GM12878 (cell line): ENCODE measurements around the gene DPP4. TPM values are rescaled to one million over a fixed set of nuclear protein-coding genes. Genes with fewer than 3 reads are reported as not detected.

Experiments
- BRCA1 ChIP-seq: IDR thresholded peaks from 2 replicates; pipeline ENCODE4 v1.6.1; 2011; ENCODE audit warnings: low read depth, low read length, improper control_type of control experiment
- CBX5 ChIP-seq: sonication (generic); IDR thresholded peaks from 2 replicates; pipeline ENCODE4 v1.6.1; 2016; ENCODE audit warnings: low read depth, moderate library complexity, mild to moderate bottlenecking, inconsistent platforms
- DPF2 ChIP-seq: fragments of 450-650 bp; IDR thresholded peaks from 2 replicates; pipeline ENCODE4 v1.6.1; 2017; ENCODE audit warnings: mild to moderate bottlenecking
- EZH2 ChIP-seq: IDR thresholded peaks from 2 replicates; pipeline ENCODE4 v1.6.1; 2012; ENCODE audit warnings: low read depth, mild to moderate bottlenecking, control low read depth, inconsistent platforms, low read length, borderline replicate concordance; ENCODE audit not compliant: control insufficient read depth
- HDAC2 ChIP-seq: fragments of 200-600 bp; sonication (generic); IDR thresholded peaks from 2 replicates; pipeline ENCODE4 v1.6.1; 2017
- IRF4 ChIP-seq: IDR thresholded peaks from 2 replicates; pipeline ENCODE4 v1.6.1; 2011; ENCODE audit warnings: low read depth, low read length
- KDM1A ChIP-seq: fragments of 200-600 bp; sonication (generic); IDR thresholded peaks from 2 replicates; pipeline ENCODE4 v1.6.1; 2016; ENCODE audit warnings: borderline replicate concordance
- MEF2B ChIP-seq: fragments of 450-650 bp; IDR thresholded peaks from 2 replicates; pipeline ENCODE4 v1.6.1; 2018; ENCODE audit warnings: mild to moderate bottlenecking, moderate library complexity; ENCODE audit not compliant: partially characterized antibody, poor library complexity, severe bottlenecking
- NFYB ChIP-seq: IDR thresholded peaks from 2 replicates; pipeline ENCODE4 v1.6.1; 2011; ENCODE audit warnings: low read depth, mild to moderate bottlenecking, low read length, improper control_type of control experiment, moderate library complexity; ENCODE audit not compliant: insufficient read depth
- NR2C2 ChIP-seq: IDR thresholded peaks from 2 replicates; pipeline ENCODE4 v1.6.1; 2011; ENCODE audit warnings: borderline replicate concordance, low read depth; ENCODE audit not compliant: control insufficient read depth, insufficient read length
- SMC3 ChIP-seq: IDR thresholded peaks from 2 replicates; pipeline ENCODE4 v1.6.1; 2011; ENCODE audit warnings: low read length, improper control_type of control experiment, borderline replicate concordance
- SUPT20H ChIP-seq: IDR thresholded peaks from 2 replicates; pipeline ENCODE4 v1.6.1; 2011; ENCODE audit warnings: low read depth, mild to moderate bottlenecking, low read length, moderate library complexity, borderline replicate concordance; ENCODE audit not compliant: control insufficient read depth
- TAF1 ChIP-seq: IDR thresholded peaks from 2 replicates; pipeline ENCODE4 v1.6.1; 2011; ENCODE audit warnings: mild to moderate bottlenecking, low read depth, low read length, borderline replicate concordance
- TARDBP ChIP-seq: IDR thresholded peaks from 2 replicates; pipeline ENCODE4 v1.6.1; 2016; ENCODE audit warnings: borderline replicate concordance
- TCF3 ChIP-seq: IDR thresholded peaks from 2 replicates; pipeline ENCODE4 v1.6.1; 2012; ENCODE audit warnings: low read depth, mild to moderate bottlenecking, low read length, borderline replicate concordance; ENCODE audit not compliant: insufficient read depth
- polyA plus RNA-seq, 11 experiments: library from polyadenylated mRNA; depleted of rRNA in 4 of 11; unstranded in 6 of 11; stranded (reverse) in 5 of 11; fragments of >200 nt; fragmentation: Nextera tagmentation in 4 of 11; fragmentation: Illumina TruSeq in 1 of 11; extraction: Ambion mirVana in 4 of 11; extraction: Trizol in 1 of 11; gene quantifications; 1 replicate in 1 of 11; 2 replicates in 10 of 11; pipeline versions ENCODE4 v1.2.1 to v1.2.3, GENCODE V29; 2011 to 2016; ENCODE audit warnings: inconsistent platforms in 2 of 11, missing spikeins in 2 of 11, low read depth in 1 of 11
- total RNA-seq, 4 experiments: library from RNA; depleted of rRNA in 3 of 4; stranded (reverse); fragments of >200 nt in 3 of 4; fragmentation: Illumina TruSeq in 1 of 4; extraction: Trizol in 1 of 4; gene quantifications; 2 replicates each; pipeline versions ENCODE4 v1.2.1 to v1.2.3, GENCODE V29; 2013 to 2021
- TF ChIP-seq, protein P1 (sequence below): IDR thresholded peaks from 2 replicates; pipeline ENCODE4 v1.6.1; 2012; ENCODE audit warnings: low read depth, low read length, improper control_type of control experiment
- TF ChIP-seq, protein P2 (sequence below): fragments of 450-650 bp; IDR thresholded peaks from 2 replicates; pipeline ENCODE4 v1.6.1; 2017; ENCODE audit warnings: antibody characterized with exemption, mild to moderate bottlenecking, moderate library complexity
- TF ChIP-seq, protein P3 (sequence below): fragments of 450-650 bp; formaldehyde crosslinking; IDR thresholded peaks from 2 replicates; pipeline ENCODE4 v1.4.0; 2022; ENCODE audit warnings: mild to moderate bottlenecking, moderate library complexity
- TF ChIP-seq, protein P4 (sequence below): fragments of 450-650 bp; IDR thresholded peaks from 2 replicates; pipeline ENCODE4 v1.6.1; 2018; ENCODE audit warnings: mild to moderate bottlenecking, low read depth, moderate library complexity; ENCODE audit not compliant: partially characterized antibody

DPP4 gene
- total and polyA plus RNA-seq, 10 of the 15 experiments (the other 5 are each of a cell fraction or from before 2014, with no cell fraction given) = 4.1 to 11.4 (median 9.3) TPM

DNA sequence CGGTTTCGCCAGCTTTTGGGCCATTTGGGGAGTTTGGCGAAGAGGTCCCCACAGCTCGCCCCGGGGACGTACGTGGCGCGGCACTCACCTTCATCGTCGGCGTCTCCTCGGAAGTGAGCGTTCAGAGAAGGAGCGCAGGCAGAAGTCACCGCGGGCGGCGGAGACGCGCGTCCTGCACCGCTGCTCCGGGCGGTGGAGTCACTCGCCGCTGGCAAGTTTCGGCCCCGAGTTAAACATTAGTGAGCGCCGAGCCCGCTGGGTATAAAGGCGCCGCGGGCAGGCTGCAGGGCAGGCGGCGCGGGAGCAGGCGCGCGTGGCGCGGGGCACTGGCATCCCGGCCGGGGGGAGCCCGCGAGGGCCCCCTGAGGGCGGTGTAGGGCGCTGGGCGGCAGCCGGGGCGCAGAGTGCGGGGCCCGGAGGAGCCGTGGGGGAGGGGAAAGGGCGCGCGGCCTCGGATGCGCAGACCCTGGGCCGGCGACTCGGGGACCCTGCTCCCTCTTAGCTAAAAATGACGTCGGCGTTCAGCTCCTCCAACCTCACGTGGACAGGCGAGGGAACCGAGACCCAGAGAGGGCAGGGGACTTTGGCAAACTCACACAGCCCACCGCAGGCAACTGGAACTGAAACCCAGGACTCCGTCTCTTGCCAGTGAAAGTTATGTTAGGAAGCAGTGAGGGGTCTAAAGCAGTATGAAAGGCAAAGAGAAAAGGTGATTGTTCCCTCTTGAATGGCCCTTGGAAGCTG lies at the start of gene DPP4 (continued):
- TF ChIP-seq NR2C2 (no peak), KDM1A (no peak), HDAC2 (peak; percentile 76; the same call in 1 of the 2 replicates), SUPT20H (no peak), EZH2 (no peak), CBX5 (0 out of 2 replicates have a peak, but pooled peaks have one; percentile 18), IRF4 (0 out of 2 replicates have a peak, but pooled peaks have one; percentile 55), SMC3 (no peak), DPF2 (peak; percentile 95), MEF2B (peak; percentile 46), TAF1 (no peak), BRCA1 (no peak), TCF3 (no peak), TARDBP (no peak), NFYB (no peak)
- TF ChIP-seq, protein P1, sequence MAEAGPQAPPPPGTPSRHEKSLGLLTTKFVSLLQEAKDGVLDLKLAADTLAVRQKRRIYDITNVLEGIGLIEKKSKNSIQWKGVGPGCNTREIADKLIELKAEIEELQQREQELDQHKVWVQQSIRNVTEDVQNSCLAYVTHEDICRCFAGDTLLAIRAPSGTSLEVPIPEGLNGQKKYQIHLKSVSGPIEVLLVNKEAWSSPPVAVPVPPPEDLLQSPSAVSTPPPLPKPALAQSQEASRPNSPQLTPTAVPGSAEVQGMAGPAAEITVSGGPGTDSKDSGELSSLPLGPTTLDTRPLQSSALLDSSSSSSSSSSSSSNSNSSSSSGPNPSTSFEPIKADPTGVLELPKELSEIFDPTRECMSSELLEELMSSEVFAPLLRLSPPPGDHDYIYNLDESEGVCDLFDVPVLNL = no peak
- TF ChIP-seq, protein P2, sequence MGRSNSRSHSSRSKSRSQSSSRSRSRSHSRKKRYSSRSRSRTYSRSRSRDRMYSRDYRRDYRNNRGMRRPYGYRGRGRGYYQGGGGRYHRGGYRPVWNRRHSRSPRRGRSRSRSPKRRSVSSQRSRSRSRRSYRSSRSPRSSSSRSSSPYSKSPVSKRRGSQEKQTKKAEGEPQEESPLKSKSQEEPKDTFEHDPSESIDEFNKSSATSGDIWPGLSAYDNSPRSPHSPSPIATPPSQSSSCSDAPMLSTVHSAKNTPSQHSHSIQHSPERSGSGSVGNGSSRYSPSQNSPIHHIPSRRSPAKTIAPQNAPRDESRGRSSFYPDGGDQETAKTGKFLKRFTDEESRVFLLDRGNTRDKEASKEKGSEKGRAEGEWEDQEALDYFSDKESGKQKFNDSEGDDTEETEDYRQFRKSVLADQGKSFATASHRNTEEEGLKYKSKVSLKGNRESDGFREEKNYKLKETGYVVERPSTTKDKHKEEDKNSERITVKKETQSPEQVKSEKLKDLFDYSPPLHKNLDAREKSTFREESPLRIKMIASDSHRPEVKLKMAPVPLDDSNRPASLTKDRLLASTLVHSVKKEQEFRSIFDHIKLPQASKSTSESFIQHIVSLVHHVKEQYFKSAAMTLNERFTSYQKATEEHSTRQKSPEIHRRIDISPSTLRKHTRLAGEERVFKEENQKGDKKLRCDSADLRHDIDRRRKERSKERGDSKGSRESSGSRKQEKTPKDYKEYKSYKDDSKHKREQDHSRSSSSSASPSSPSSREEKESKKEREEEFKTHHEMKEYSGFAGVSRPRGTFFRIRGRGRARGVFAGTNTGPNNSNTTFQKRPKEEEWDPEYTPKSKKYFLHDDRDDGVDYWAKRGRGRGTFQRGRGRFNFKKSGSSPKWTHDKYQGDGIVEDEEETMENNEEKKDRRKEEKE = 0 out of 2 replicates have a peak, but pooled peaks have one; percentile 23
- TF ChIP-seq, protein P3, sequence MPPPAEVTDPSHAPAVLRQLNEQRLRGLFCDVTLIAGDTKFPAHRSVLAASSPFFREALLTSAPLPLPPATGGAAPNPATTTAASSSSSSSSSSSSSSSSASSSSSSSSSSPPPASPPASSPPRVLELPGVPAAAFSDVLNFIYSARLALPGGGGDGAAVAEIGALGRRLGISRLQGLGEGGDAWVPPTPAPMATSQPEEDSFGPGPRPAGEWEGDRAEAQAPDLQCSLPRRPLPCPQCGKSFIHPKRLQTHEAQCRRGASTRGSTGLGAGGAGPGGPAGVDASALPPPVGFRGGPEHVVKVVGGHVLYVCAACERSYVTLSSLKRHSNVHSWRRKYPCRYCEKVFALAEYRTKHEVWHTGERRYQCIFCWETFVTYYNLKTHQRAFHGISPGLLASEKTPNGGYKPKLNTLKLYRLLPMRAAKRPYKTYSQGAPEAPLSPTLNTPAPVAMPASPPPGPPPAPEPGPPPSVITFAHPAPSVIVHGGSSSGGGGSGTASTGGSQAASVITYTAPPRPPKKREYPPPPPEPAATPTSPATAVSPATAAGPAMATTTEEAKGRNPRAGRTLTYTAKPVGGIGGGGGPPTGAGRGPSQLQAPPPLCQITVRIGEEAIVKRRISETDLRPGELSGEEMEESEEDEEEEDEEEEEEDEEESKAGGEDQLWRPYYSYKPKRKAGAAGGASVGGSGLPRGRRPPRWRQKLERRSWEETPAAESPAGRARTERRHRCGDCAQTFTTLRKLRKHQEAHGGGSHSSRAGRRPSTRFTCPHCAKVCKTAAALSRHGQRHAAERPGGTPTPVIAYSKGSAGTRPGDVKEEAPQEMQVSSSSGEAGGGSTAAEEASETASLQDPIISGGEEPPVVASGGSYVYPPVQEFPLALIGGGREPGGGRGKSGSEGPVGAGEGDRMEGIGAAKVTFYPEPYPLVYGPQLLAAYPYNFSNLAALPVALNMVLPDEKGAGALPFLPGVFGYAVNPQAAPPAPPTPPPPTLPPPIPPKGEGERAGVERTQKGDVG (CRISPR knock-in tag) = no peak
- TF ChIP-seq, protein P4, sequence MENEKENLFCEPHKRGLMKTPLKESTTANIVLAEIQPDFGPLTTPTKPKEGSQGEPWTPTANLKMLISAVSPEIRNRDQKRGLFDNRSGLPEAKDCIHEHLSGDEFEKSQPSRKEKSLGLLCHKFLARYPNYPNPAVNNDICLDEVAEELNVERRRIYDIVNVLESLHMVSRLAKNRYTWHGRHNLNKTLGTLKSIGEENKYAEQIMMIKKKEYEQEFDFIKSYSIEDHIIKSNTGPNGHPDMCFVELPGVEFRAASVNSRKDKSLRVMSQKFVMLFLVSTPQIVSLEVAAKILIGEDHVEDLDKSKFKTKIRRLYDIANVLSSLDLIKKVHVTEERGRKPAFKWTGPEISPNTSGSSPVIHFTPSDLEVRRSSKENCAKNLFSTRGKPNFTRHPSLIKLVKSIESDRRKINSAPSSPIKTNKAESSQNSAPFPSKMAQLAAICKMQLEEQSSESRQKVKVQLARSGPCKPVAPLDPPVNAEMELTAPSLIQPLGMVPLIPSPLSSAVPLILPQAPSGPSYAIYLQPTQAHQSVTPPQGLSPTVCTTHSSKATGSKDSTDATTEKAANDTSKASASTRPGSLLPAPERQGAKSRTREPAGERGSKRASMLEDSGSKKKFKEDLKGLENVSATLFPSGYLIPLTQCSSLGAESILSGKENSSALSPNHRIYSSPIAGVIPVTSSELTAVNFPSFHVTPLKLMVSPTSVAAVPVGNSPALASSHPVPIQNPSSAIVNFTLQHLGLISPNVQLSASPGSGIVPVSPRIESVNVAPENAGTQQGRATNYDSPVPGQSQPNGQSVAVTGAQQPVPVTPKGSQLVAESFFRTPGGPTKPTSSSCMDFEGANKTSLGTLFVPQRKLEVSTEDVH = no peak
